NCI-H128 (cell line): ENCODE measurements around the gene ZNF284.
A peak's percentile ranks its signal among the peaks of the same experiment; 100 is the strongest.
"Not testable (repeated sequence)": the region's sequence is repeated elsewhere in the genome, so short reads cannot be mapped to it uniquely, and the experiment has no call there.

Experiments
- DNase-seq: peaks from one replicate; lab custom pipeline; 2025; ENCODE audit not compliant: unreplicated experiment; lab: John Stamatoyannopoulos, UW

ZNF284 gene

GRCh38 chr19:44109458-44109857 is 37.5 kb downstream of the ZNF284 start:
- DNase-seq = no peak

DNA sequence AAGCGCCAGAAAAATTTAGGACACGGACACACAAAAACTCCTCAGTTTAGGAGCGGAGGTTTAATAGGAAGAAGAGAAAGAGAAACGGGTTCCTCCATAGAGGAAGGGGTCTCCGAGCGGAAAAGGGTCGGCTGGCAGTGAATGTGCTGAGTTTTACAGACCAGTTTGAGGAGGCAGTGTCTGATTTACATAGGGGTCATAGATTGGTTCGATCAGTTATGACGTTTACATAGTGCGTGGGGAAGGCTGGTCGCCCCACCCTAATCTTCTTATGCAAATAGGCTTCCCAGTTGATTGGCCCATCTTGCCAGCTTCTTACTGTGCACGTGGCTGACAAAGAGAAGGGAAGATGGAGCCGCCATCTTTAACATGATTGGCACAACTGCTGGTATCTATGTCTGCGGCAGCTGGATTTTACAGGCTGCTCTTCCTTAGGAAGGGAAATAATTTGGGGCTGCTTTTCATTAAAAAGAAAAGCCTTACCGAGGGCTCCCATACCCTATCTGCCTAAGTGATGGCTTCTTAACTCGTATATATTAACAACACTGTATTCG is 40.0 kb downstream of the ZNF284 start:
- no peak for DNase-seq

DNA sequence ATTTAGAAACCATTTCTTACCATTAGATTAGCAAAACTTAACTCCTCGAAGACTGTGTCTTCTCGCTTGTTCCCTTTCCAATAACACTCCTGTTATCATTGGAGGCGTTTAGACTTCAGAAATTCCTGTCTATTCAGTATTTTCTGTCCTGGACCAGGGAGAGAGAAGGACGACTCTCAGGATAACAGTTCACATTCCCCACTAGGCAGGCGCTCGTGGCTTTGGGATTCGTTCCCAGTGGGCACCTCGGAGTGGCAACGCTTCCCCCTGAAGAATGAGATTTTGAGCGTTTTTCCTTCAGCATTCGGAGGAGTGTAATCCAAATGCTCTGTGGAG is 40.8 kb downstream of the ZNF284 start:
- DNase-seq = no peak

DNA sequence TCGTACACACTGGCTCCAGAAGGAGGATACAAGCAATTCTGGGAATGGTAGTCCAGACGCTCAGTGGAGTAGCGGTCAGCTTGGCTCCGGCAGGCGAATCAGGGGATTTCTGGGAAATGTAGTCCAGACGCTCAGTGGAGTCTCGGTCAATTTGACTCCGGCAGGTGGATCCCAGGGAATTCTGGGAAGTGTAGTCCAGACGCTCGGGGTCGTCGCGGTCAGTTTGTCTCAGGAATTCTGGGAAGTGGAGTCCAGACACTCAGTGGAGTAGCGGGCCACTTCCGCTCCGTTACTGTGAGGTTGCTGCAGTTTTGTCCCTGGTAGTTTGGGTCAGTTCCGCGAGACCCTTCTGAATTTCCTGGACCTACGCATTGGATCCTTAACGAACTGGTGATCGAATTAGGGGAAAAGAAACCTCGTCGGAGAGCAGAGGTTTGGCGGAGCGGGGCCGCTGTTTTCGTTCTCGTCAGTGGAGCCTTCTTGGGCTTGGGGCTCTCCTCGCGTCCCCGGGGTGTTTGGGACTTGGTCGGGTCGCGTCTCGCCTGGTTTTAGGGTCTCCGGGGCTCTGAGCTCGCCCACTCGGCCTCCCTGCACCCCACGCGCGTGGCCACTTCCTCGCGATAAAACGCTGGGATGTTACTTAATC is 41.3 kb downstream of the ZNF284 start, which contains the start of gene ZNF225:
ZNF225 (plus strand) TSS at position 262 of the 646 bp plus-strand sequence. CDS start 2,429 bp downstream, outside the sequence.
- DNase-seq = peak; percentile 93

- no peak for DNase-seq
These were observed 41.9 kb downstream of the ZNF284 start for GRCh38 chr19:44113784-44114390.

GRCh38 chr19:44121162-44121561 is 49.2 kb downstream of the ZNF284 start:
- not testable (repeated sequence) for DNase-seq

GRCh38 chr19:44131955-44132354 is 60.0 kb downstream of the ZNF284 start:
- DNase-seq = no peak
